A673 (cell line): Measurements from ENCODE around the gene NAV2. TPM values are rescaled to one million over a fixed set of nuclear protein-coding genes. Genes with fewer than 3 reads are reported as not detected.

ENCODE experiments used
- BruUV-seq: library from RNA; stranded (reverse); fragments of 400-500 nt; replicated peaks from 2 replicates; lab custom pipeline; 2021; lab: Mats Ljungman, UMichigan
- CTCF ChIA-PET: fragments of 300-600 bp; sonication (Branson Sonifier 250); formaldehyde crosslinking; loops from one replicate; lab custom pipeline; 2022; ENCODE audit warnings: antibody characterized with exemption; lab: Charles Lee
- POLR2A ChIA-PET: fragments of 300-600 bp; sonication (Branson Sonifier 250); formaldehyde crosslinking; loops from one replicate; lab custom pipeline; 2022; ENCODE audit warnings: antibody characterized with exemption; ENCODE audit not compliant: low non-redundant PET; lab: Charles Lee
- DNase-seq: peaks from one replicate; pipeline ENCODE4 v3.0.0-alpha.2; 2015; ENCODE audit warnings: low spot score
- H3K27ac ChIP-seq: fragments of 200-600 bp; sonication (generic); 2 replicates; pipeline ENCODE4 v1.5.1; 2016; ENCODE audit warnings: mixed run types, low read depth, mild to moderate bottlenecking, mixed read lengths, antibody characterized with exemption, low read length; ENCODE audit not compliant: poor library complexity, severe bottlenecking
- H3K27me3 ChIP-seq: fragments of 200-600 bp; sonication (generic); replicated peaks from 2 replicates; pipeline ENCODE4 v1.6.1; 2017; ENCODE audit warnings: mixed run types, low read depth, mild to moderate bottlenecking, mixed read lengths, antibody characterized with exemption, low read length; ENCODE audit not compliant: insufficient read depth, poor library complexity
- H3K36me3 ChIP-seq: fragments of 200-600 bp; sonication (generic); 2 replicates; pipeline ENCODE4 v1.6.1; 2016; ENCODE audit warnings: mixed run types, mild to moderate bottlenecking, mixed read lengths, antibody characterized with exemption, low read length; ENCODE audit not compliant: insufficient read depth, poor library complexity, severe bottlenecking
- H3K4me1 ChIP-seq: fragments of 200-600 bp; sonication (generic); 2 replicates; pipeline ENCODE4 v1.6.1; 2017; ENCODE audit warnings: mixed run types, mild to moderate bottlenecking, mixed read lengths, antibody characterized with exemption, low read length; ENCODE audit not compliant: insufficient read depth, poor library complexity, severe bottlenecking
- H3K4me3 ChIP-seq: fragments of 200-600 bp; sonication (generic); 2 replicates; pipeline ENCODE4 v1.5.1; 2016; ENCODE audit warnings: low read depth, mixed run types, mild to moderate bottlenecking, mixed read lengths, low read length; ENCODE audit not compliant: poor library complexity, severe bottlenecking
- H3K9me3 ChIP-seq: fragments of 200-600 bp; sonication (generic); 2 replicates; pipeline ENCODE4 v1.6.1; 2016; ENCODE audit warnings: mixed run types, low read depth, mild to moderate bottlenecking, mixed read lengths, antibody characterized with exemption, low read length; ENCODE audit not compliant: poor library complexity, severe bottlenecking
- EZH2 ChIP-seq: fragments of 200-600 bp; sonication (generic); IDR thresholded peaks from 2 replicates; pipeline ENCODE4 v1.6.1; 2017; ENCODE audit warnings: borderline replicate concordance, low read depth, mild to moderate bottlenecking, mixed read lengths, antibody characterized with exemption, low read length; ENCODE audit not compliant: poor library complexity, severe bottlenecking
- intact Hi-C: fragments of 100-400 bp; cut with micrococcal nuclease; formaldehyde crosslinking; loops from one replicate; pipeline ENCODE4 v1.10.0; 2022; ENCODE audit not compliant: unreplicated experiment
- total RNA-seq: library from RNA; stranded (reverse); gene quantifications from 2 replicates; pipeline ENCODE4 v1.2.3, GENCODE V29; 2021
- TF ChIP-seq, protein P1 (sequence below): fragments of 300-800, 200-600 bp; sonication (generic); conservative IDR thresholded peaks from 2 replicates; pipeline ENCODE4 v1.5.1; 2017; ENCODE audit warnings: low read depth, mild to moderate bottlenecking, antibody characterized with exemption, low read length, moderate library complexity, mixed read lengths

NAV2 gene
- total RNA-seq, 1 experiment from 2014 or later = not detected

DNA sequence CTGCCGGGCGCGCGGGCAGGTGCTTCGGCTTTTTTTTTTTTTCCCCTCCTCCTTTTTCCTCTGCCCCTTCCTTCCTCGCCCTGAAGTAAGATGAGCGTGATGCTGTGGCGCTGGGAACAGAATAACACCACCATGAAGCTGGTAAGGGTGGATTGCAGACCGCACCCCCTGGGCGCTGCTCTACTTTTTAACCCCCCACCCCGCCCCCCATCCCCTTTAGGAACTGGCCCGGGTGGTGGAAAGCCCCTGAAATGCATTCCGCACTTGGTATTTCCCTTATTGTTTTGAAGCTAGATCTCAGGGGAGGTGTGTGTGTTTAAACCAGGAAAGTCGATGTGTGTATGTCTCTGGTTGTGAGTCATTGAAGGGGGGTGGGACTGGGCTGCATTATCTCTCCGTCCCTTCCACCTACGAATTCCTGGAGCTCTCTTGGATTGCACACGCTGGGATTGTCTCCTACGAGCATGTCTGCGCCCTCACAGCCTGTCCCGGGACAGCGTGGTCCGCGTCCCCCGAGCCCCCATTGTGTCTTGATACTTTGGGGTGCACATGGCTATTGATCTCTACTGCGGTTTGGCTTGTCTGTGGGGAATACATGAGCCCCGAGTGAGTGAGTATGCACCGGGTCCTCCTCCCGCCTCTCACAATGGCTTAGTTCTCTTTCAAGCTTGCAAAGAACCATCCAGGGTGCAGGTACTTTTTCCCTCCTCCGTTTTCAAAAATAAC lies 64.9 kb downstream of the NAV2 start:
- no peak for DNase-seq
- H3K27me3 ChIP-seq = peaks cover 41% of the 10 kb centered on the region
- no peak for TF ChIP-seq EZH2
- TF ChIP-seq, protein P1, sequence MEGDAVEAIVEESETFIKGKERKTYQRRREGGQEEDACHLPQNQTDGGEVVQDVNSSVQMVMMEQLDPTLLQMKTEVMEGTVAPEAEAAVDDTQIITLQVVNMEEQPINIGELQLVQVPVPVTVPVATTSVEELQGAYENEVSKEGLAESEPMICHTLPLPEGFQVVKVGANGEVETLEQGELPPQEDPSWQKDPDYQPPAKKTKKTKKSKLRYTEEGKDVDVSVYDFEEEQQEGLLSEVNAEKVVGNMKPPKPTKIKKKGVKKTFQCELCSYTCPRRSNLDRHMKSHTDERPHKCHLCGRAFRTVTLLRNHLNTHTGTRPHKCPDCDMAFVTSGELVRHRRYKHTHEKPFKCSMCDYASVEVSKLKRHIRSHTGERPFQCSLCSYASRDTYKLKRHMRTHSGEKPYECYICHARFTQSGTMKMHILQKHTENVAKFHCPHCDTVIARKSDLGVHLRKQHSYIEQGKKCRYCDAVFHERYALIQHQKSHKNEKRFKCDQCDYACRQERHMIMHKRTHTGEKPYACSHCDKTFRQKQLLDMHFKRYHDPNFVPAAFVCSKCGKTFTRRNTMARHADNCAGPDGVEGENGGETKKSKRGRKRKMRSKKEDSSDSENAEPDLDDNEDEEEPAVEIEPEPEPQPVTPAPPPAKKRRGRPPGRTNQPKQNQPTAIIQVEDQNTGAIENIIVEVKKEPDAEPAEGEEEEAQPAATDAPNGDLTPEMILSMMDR = no peak
- no peaks in the 10 kb centered on the region for H3K9me3 ChIP-seq
- CTCF ChIA-PET = no interaction called here
- H3K4me3 ChIP-seq = no peak overlapping the region
- intact Hi-C loops = no loop called here
- BruUV-seq = no TSS peak
- H3K4me1 ChIP-seq = no peaks in the 10 kb centered on the region
- H3K27ac ChIP-seq = no peak overlapping the region
- POLR2A ChIA-PET = no interaction called here
- H3K36me3 ChIP-seq = no peaks in the 10 kb centered on the region

DNA sequence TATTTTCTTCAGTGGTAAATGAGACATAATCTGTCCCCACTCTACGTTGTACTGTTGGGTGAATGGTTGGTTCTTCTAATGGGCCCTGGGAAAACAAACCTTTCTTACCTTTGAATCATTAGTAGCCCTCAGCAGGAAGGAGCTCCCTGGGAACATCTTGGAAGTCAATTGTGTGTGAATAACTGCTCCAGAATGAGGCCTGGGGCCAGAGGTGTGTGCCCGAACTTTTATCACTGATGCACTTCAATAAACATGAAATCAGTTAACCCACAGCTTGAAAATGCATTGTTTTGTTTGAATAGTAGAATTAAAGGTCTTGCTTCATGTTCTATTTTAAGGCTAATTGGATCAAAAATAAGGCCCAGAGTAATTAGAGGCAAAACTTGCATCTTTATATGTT lies 67.1 kb downstream of the NAV2 start:
- intact Hi-C loops = no loop called here
- DNase-seq = no peak
- ChIA-PET POLR2A (no interaction called here), CTCF (no interaction called here)
- TF ChIP-seq, protein P1 = no peak
- no peak for TF ChIP-seq EZH2
- H3K27me3 ChIP-seq = peaks cover 41% of the 10 kb centered on the region
- H3K9me3 ChIP-seq = no peaks in the 10 kb centered on the region
- no peak overlapping the region for H3K4me3 ChIP-seq
- no TSS peak for BruUV-seq
- no peaks in the 10 kb centered on the region for H3K4me1 ChIP-seq
- H3K27ac ChIP-seq = no peak overlapping the region
- H3K36me3 ChIP-seq = no peaks in the 10 kb centered on the region

DNA sequence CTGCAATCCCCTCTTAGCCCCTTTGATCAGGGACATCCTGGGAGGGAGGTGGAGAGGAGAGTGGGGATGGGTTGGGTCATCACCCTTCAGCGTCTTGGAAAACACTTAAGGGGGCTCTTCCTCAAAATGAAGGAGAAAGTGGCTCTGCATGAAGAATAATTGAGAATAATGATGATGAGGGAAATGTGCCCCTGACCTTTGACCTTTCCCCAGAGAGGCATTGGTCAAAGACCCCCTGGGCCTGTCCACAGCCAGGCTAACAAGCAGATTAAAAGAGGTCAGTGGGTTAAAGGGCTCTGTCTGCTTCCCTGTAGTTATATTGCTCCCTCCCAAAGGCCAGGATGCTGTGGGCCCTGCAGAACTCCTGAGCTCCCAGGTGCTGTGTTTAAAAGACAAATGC lies 68.7 kb downstream of the NAV2 start:
- H3K4me3 ChIP-seq = no peak overlapping the region
- ChIA-PET CTCF (no interaction called here), POLR2A (no interaction called here)
- intact Hi-C loops = no loop called here
- H3K27ac ChIP-seq = no peak overlapping the region
- BruUV-seq = no TSS peak
- no peak for DNase-seq
- TF ChIP-seq, protein P1 = no peak
- no peak for TF ChIP-seq EZH2
- H3K4me1 ChIP-seq = no peaks in the 10 kb centered on the region
- no peaks in the 10 kb centered on the region for H3K9me3 ChIP-seq
- peaks cover 29% of the 10 kb centered on the region for H3K27me3 ChIP-seq
- H3K36me3 ChIP-seq = no peaks in the 10 kb centered on the region
